GM20000 (cell line): ENCODE measurements around the gene TTC7B.

ENCODE experiments used
- DNase-seq: peaks from one replicate; pipeline ENCODE4 v3.0.0; 2012; ENCODE audit warnings: low spot score
- TF ChIP-seq, protein P1 (sequence below): IDR thresholded peaks from 2 replicates; pipeline ENCODE4 v1.5.1; 2012; ENCODE audit warnings: mild to moderate bottlenecking, control low read depth; ENCODE audit errors: extremely low read depth, missing control alignments

TTC7B gene

DNA sequence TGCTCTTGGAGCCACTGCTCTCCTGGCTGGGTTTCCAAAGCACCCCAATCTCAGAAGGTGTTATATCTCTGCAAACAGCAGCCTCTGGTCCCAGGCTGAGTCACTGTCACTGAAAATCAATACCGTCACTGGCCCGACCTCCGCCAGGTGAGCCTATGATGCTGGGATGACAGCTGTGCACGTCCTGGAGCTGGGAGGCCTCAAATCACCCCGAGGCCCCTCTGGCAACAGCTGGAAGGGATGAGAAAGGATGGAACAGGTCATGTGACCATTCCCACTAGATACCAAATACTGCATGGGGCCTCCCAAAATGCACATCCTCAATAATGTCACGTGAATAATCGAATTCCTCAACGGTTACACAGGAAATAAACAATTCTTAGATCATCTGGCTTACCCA, 190.8 kb downstream of the TTC7B start:
- TF ChIP-seq, protein P1, sequence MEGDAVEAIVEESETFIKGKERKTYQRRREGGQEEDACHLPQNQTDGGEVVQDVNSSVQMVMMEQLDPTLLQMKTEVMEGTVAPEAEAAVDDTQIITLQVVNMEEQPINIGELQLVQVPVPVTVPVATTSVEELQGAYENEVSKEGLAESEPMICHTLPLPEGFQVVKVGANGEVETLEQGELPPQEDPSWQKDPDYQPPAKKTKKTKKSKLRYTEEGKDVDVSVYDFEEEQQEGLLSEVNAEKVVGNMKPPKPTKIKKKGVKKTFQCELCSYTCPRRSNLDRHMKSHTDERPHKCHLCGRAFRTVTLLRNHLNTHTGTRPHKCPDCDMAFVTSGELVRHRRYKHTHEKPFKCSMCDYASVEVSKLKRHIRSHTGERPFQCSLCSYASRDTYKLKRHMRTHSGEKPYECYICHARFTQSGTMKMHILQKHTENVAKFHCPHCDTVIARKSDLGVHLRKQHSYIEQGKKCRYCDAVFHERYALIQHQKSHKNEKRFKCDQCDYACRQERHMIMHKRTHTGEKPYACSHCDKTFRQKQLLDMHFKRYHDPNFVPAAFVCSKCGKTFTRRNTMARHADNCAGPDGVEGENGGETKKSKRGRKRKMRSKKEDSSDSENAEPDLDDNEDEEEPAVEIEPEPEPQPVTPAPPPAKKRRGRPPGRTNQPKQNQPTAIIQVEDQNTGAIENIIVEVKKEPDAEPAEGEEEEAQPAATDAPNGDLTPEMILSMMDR: no peak

DNA sequence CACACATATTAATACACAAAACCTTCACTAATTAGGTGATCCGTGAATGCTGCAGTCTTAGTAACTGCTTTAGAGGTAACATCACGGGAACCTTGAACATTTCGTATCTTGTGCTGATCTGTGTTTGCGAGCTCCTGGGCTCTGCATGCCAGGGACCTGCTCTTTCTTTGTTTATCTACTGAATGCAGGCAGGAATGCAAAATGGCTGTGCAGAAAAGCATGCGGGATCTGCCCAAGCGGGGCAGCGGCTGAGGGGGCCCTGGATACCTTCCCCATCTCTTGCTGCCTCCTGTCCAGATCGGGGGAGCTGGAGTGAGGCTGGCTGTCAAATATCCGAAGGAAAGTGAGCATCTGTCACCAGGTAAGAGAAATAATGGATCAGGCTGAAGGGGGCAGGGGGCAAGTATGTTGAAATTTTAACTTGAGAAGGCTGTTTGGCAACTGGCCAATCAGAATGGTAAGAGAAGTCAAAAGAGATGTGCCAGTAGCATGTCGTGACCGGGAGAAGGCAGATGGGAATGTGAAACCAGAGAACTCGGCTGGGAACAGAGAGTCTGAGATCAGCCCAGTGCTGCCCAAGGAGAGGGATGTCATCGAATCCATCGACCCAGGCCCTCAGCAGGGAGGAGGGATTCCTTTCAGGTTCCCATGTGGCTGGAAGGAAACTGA, 191.4 kb downstream of the TTC7B start:
- TF ChIP-seq, protein P1: no peak
- no peak for DNase-seq

More for the DNA sequence above, 190.8 kb downstream of the TTC7B start:
- DNase-seq: no peak

DNA sequence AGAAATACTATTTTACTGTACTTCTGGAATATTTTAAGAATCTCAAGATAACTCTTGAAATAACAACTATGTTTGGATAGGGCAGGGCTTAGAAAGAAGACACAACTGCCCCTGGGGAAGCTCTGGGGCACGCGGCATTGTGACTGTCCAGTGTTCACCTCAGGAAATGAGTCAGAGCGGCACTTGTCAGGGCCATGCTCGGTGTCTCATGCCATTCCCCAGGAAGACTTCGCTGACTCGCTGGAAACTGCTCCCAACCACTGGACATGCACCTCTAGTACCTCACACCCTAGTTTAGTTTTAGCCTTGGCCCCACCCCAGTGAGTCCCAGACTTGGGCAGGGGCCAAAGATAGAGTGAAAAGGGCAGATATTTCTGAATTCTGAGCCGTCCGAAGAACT, 192.0 kb downstream of the TTC7B start:
- TF ChIP-seq, protein P1: no peak
- DNase-seq: no peak

DNA sequence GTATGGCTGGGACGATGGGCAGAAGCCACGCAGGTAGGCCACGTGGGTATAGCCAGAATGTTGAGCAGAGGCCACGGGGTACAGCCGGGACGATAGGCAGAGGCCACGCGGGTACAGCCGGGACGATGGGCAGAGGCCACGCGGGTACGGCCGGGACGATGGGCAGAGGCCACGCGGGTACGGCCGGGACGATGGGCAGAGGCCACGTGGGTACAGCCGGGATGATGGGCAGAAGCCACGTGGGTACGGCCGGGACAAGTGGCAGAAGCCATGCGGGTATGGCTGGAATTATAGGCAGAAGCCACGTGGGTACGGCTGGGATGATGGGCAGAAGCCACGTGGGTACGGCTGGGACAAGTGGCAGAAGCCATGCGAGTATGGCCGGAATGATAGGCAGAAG, 195.0 kb downstream of the TTC7B start:
- DNase-seq: no peak
- TF ChIP-seq, protein P1: no peak

DNA sequence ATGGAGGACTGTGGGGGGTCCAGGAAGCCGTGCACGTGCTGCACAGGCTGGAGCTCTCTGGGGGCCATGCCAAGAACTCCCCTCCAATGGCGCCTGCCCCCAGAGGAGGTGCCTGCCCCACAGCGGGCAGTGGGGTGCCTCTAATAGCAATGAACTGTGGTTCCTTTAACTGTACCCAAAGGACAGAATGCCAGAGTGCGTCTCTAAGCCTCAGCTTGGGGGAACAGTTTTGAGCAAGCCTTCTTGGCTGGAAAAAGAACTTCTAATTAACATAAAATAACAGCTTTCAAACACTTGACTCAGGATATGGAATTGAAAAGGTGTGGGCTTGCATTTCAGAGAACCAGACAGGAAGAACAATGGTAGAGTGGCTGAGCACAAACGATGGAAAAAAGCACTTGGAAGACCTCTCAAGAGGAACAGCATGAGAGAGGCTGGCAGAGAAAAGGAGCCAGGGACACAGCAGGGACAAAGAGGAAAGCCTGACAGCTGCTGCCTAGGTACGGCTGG, 195.6 kb downstream of the TTC7B start:
- DNase-seq: no peak
- TF ChIP-seq, protein P1: no peak

DNA sequence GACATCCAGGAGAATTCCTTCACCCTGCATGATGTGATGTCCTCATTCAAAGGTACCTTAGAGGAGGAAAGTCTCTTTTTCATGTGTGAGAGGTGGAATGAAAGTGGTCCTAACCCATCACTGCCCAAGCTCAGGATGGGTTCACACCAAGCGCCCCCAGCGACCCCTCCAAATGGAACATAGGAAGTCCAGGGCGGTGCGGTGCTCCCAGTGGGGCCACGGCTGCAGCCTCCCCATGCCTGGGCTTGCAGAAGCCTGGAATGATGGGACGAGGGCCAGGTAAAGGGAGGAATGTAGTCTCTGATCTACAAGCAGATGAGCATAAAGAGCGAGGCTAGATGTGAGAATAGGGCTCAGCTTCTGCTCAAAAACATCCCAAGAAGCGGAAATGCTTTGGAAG, 196.3 kb downstream of the TTC7B start:
- TF ChIP-seq, protein P1: no peak
- no peak for DNase-seq

DNA sequence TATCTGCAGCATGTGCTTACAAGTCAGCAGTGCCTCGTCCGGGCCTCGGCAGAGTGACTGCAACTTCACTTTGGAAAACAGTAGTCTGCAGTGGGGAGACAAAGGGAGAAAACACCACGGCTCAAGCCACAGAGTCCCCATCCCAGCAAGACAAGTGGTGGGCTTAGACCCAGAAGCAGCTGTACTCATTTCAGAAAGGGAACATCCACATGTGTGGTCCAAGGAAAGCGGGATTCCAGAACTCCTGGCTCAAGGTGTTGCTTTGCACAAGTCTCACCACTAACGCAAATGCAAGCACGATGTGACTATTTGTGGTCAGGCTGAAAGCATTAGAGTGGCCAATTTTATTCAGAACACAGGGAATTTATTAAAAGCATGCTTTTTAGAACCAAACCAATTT, 198.3 kb downstream of the TTC7B start:
- no peak for DNase-seq
- TF ChIP-seq, protein P1: no peak
